HG03103 (cell line): ENCODE results near the gene DNTTIP2.
"Not testable (repeated sequence)": the region's sequence is repeated elsewhere in the genome, so short reads cannot be mapped to it uniquely, and the experiment has no call there.

Experiments
- ATAC-seq: cut with Tn5 transposase; IDR thresholded peaks from one replicate; pipeline ENCODE4 v1.9.1; 2021; ENCODE audit warnings: low read depth; ENCODE audit not compliant: unreplicated experiment

The DNTTIP2 gene

DNA sequence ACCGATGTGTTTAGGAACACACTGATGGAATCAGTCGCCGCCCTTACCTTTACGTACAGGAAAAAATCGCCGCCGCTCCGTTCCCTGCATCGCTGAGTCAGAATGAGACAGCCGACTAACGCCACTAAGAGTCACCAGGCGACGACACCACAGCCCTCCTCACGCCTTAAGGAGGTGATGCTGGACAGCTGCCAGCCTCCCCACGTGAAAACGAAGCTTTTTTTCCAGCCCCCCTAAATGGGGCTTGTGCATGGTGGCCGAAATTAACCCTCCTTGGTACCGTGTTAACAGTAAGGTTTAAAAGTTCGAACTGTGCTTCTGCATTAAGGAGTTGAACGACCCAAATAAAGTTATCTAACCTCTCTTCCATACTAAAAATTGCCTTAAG lies 511 bp downstream of the DNTTIP2 start:
- peak; percentile 38 for ATAC-seq

- no peak for ATAC-seq
These were observed 1.5 kb downstream of the DNTTIP2 start for GRCh38 chr1:93877529-93877928.

- ATAC-seq: no peak
These were observed 2.8 kb downstream of the DNTTIP2 start for GRCh38 chr1:93876244-93876643.

DNA sequence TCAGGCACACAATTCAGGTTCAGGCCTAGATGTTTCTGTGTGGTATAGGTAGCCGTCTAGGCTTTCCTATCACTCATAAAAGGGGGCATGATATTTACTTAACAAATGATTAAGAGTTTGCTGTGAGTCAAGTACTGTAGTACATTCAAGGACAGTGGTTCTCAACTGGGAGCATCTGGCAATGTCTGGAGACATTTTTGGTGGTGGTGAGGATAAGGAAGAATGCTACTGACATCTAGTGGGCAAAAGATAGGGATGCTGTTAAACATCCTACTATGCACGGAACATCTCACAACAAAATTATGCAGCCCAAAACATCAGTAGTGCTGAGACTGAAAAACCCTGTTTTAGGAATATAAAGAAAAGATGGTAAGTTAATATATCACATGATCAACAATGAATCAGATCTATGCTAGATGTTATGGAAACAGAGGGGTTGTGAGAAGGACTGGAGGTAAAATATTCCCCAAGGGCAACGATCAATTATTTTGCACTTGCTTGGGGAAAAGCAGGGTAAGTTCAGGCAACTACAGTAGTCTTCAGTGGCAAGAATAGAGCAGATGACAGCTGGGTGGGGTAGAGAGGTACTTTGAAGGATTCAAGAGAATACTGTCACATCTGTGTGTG lies 4.9 kb downstream of the DNTTIP2 start:
- no peak for ATAC-seq

GRCh38 chr1:93871366-93871765 lies 7.6 kb downstream of the DNTTIP2 start:
- ATAC-seq: no peak

DNA sequence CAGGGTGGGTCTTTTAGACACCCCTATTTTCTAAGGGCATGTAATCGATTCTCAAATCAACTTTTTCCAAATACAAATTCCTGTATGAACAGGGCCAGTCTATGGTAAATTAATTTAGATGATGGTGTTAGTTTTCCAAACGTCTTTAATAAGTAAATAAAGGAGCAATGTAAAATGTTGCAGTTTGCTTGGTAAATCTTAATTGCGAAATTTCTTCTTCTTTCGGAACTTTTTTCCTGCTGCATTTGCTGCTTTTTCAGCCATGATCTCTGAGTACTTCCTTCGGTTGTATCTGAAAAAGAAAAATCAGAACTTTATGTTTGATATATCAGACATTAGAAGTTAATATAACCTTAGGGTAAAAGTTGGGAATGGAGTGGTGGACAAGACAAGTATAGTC lies 9.4 kb downstream of the DNTTIP2 start:
- ATAC-seq: no peak

DNA sequence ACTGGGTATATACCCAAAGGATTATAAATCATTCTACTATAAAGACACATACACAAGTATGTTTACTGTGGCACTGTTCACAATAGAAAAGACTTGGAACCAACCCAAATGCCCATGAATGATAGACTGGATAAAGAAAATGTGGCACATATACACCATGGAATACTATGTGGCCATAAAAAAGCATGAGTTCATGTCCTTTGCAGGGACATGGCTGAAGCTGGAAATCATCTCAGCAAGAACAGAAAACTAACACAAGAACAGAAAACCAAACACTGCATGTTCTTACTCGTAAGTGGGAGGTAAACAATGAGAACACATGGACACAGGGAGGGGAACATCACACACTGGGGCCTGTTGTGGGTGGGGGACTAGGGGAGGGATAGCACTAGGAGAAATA lies 10.5 kb downstream of the DNTTIP2 start:
- ATAC-seq: not testable (repeated sequence)

GRCh38 chr1:93865253-93865652 lies 13.8 kb downstream of the DNTTIP2 start:
- no peak for ATAC-seq

DNA sequence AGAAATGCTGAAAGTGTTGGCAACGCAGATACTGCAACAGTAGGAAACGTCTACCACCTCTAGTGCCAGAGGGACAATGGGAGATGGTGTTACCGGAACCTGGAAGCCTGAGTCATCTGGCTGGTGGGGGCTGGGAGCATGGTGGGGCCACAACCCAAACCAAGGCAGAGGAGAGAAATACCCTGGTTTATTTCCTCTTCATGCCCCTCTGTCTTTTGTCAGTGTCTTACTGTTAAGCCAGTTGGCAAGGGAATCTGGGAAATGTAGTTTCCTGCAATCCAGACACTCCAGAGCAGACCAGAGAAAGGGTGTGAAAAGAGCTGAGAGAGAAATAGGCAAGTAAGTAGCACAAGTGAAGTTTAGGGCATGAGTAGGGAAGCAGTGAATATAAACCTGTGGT lies 14.8 kb downstream of the DNTTIP2 start:
- ATAC-seq: no peak

DNA sequence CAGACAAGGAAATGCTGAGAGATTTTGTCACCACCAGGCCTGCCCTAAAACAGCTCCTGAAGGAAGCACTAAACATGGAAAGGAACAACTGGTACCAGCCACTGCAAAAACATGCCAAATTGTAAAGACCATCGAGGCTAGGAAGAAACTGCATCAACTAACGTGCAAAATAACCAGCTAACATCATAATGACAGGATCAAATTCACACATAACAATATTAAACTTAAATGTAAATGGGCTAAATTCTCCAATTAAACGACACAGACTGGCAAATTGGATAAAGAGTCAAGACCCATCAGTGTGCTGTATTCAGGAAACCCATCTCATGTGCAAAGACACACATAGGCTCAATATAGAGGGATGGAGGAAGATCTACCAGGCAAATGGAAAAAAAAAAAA lies 21.4 kb downstream of the DNTTIP2 start:
- not testable (repeated sequence) for ATAC-seq

DNA sequence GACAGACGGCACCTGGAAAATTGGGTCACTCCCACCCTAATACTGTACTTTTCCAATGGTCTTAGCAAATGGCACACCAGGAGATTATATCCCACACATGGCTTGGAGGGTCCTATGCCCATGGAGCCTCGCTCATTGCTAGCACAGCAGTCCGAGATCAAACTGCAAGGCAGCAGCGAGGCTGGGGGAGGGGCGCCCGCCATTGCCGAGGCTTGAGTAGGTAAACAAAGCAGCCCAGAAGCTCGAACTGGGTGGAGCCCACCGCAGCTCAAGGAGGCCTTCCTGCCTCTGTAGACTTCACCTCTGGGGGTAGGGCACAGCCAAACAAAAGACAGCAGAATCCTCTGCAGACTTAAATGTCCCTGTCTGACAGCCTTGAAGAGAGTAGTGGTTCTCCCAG lies 23.0 kb downstream of the DNTTIP2 start:
- ATAC-seq: not testable (repeated sequence)

DNA sequence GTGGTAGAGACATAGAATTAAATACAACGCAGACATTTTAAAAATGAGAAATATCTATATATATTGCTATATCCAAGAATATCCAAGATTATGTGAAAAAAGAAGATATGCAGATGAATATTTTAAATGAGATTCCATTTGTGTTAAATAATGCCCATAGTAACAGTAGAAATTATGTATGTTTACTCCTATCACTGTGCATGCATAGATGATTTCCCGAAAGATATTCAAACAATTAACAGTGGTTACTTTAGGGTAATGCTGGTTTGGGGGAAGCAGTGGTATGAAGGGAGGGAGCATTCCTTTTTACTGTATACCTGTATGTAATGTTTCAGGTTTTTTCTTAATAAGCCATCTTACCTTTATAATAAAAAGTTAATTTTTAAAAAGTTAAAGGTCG lies 25.1 kb downstream of the DNTTIP2 start:
- ATAC-seq: no peak

DNA sequence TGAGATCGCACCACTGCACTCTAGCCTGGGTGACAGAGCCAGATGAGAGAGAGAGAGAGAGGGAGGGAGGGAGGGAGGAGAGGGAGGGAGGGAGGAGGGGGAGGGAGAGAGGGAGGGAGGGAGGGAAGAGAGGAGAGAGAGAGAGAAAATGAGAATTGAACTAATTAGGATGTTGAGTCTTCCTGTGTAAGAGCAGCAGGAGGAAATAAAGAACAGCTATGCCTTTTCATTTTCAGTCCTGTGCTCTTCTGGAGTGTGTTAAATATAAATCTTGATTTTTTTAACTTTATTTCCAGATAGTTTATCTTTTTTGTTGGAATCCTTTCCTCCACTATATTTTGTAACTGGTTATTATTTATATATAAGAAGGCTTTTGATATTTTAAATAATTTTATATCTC lies 27.1 kb downstream of the DNTTIP2 start:
- no peak for ATAC-seq

- ATAC-seq: no peak
These were observed 27.7 kb downstream of the DNTTIP2 start for GRCh38 chr1:93851327-93851712.

DNA sequence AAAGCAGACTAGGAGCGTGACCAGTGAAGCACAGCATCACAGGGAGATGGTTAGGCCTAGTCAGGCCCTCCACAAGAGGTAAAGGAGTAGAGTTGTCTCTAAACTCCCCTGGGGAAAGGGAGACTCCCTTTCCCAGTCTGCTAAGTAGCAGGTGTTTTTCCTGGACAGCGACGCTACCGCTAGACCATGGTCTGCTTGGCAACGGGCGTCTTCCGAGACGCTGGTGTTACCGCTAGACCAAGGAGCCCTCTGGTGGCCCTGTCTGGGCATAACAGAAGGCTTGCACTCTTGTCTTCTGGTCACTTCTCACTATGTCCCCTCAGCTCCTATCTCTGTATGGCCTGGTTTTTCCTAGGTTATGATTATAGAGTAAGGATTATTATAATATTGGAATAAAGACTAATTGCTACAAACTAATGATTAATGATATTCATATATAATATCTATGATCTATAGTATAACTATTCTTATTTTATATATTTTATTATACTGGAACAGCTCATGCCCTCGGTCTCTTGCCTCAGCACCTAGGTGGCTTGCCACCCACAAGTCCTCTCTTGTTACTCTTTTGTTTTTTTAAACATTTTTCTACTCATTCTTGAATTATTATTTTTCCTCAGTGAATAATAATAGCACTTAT lies 28.2 kb downstream of the DNTTIP2 start:
- not testable (repeated sequence) for ATAC-seq

GRCh38 chr1:93848350-93848883 lies 30.6 kb downstream of the DNTTIP2 start:
- no peak for ATAC-seq

- peak; percentile 21 for ATAC-seq
These were observed 31.2 kb downstream of the DNTTIP2 start for GRCh38 chr1:93847811-93848288.

DNA sequence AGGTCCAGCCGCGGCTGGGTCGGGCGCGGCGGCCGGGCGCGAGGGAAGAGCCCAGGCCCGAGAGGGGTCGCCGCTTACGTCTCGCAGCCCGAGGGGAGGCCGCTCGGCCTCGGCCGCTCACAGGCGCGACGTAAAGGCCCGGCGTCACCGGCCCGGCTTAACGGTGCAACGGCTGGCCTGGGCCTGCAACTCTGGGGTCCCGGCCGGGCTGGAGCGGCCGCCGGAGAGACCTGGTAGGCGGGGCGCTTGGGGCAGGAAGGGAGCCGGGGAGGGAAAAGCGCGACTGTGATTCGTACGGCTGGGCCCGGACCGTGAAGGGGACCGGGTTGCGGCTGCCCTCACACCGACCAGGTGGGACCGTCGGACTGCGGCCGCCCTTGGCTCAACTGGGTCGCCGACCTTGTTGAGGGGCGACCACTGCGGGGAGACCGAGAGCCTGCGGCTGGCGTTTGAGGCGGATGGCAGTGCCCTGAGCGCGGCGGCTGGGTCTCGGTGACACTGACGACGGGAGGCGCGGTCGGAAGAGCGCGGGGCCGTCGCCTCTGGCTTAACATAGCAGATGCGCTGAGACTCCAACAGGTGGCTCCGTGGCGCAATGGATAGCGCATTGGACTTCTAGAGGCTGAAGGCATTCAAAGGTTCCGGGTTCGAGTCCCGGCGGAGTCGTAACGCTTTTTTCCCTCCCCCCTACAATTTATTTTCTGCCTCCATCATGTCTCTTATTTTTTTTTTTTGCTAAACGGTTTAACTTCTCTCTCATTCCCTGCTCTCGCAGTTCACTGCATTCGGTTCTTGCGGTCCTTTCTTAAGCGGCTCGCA lies 31.8 kb downstream of the DNTTIP2 start:
- peak; percentile 51 for ATAC-seq

DNA sequence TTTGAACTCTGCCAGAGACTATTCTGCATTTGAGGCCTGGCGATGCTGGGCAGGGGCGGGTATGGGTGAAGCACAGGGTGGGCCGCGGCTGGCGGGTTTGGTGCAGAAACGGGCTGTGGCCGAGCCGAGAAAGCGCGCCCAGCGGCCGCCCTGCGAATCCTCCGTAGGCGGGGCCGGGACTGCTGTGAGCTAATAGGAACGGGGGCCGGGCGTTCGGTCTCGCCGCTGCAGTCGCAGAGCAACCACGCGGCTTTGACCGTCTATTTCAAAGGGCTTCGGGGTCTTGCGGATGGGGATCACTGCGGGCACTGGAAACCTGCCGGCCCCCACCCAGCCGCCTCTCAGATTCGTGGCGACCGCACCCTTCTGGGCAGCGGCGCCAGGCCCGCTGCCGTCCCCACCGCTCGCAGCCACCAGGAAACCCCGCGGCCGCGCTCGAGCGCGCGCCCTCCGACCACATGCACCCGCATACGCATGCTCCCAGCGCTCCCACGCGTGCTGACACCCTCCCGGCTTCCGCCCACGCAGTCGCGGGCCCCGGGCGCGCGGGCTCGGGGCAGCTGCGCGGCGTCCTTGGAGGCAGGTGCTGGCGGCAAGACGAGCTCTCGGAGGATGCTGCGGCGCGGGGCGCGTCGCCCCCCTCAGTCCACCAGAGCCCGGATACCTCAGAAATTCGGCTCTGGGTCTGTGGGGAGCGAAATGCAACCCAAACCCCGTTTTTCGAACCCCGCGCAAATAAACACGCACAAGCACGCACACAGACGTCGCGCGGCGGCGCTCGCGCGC lies 32.6 kb downstream of the DNTTIP2 start:
- ATAC-seq: peak; percentile 41

GRCh38 chr1:93845538-93846205 lies 33.3 kb downstream of the DNTTIP2 start:
- ATAC-seq: peak; percentile 9
